ENCODE results near the gene CHCHD6.

The CHCHD6 gene

GRCh38 chr3:126891141-126891540 lies 187.1 kb downstream of the CHCHD6 start:
- H3K4me3 ChIP-seq (ENCODE audit: low read depth, low read length), result no peak overlapping the region
- TF ChIP-seq CTCF (IDR thresholded peaks at IDR 0.05; ENCODE audit: low read depth, low read length), result no peak

GRCh38 chr3:126891791-126892190 lies 187.8 kb downstream of the CHCHD6 start:
- no peak for TF ChIP-seq CTCF (IDR thresholded peaks at IDR 0.05; ENCODE audit: low read depth, low read length)
- no peak overlapping the region for H3K4me3 ChIP-seq (ENCODE audit: low read depth, low read length)

GRCh38 chr3:126893651-126894050 lies 189.6 kb downstream of the CHCHD6 start:
- H3K4me3 ChIP-seq (ENCODE audit: low read depth, low read length), result no peak overlapping the region
- TF ChIP-seq CTCF (IDR thresholded peaks at IDR 0.05; ENCODE audit: low read depth, low read length), result no peak

GRCh38 chr3:126894475-126894874 lies 190.4 kb downstream of the CHCHD6 start:
- H3K4me3 ChIP-seq (ENCODE audit: low read depth, low read length), result no peak overlapping the region
- no peak for TF ChIP-seq CTCF (IDR thresholded peaks at IDR 0.05; ENCODE audit: low read depth, low read length)

- H3K4me3 ChIP-seq (ENCODE audit: low read depth, low read length), result no peak overlapping the region
- no peak for TF ChIP-seq CTCF (IDR thresholded peaks at IDR 0.05; ENCODE audit: low read depth, low read length)
Observed at GRCh38 chr3:126895178-126896066, 191.4 kb downstream of the CHCHD6 start.

GRCh38 chr3:126896067-126896441 lies 192.0 kb downstream of the CHCHD6 start:
- no peak for TF ChIP-seq CTCF (IDR thresholded peaks at IDR 0.05; ENCODE audit: low read depth, low read length)
- H3K4me3 ChIP-seq (ENCODE audit: low read depth, low read length), result no peak overlapping the region

GRCh38 chr3:126896968-126897367 lies 192.9 kb downstream of the CHCHD6 start:
- no peak for TF ChIP-seq CTCF (IDR thresholded peaks at IDR 0.05; ENCODE audit: low read depth, low read length)
- no peak overlapping the region for H3K4me3 ChIP-seq (ENCODE audit: low read depth, low read length)

Data from WI38 (cell line).